ENCODE results near the gene NDUFB7.
A peak's percentile ranks its signal among the peaks of the same experiment; 100 is the strongest.
"Not testable (repeated sequence)": the region's sequence is repeated elsewhere in the genome, so short reads cannot be mapped to it uniquely, and the experiment has no call there.

Gene NDUFB7

GRCh38 chr19:14582894-14583340 lies 11.1 kb upstream of the NDUFB7 start, which contains the start of gene CLEC17A:
CLEC17A (plus strand) TSS chr19:14583084; CDS start chr19:14583161, 77 bp downstream.
- no peak for DNase-seq
- TF ChIP-seq POLR2A (IDR thresholded peaks at IDR 0.05; ENCODE audit: low read length): no peak
- TF ChIP-seq GATA1 (IDR thresholded peaks at IDR 0.05; ENCODE audit: low read depth, low read length): no peak

- DNase-seq: peak in 1 of 2 experiments; percentile 51
- TF ChIP-seq GATA1 (IDR thresholded peaks at IDR 0.05; ENCODE audit: low read depth, low read length): no peak
- no peak for TF ChIP-seq POLR2A (IDR thresholded peaks at IDR 0.05; ENCODE audit: low read length)
These were observed 8.9 kb upstream of the NDUFB7 start for GRCh38 chr19:14580623-14581237.

GRCh38 chr19:14577885-14578427 lies 6.1 kb upstream of the NDUFB7 start:
- TF ChIP-seq GATA1 (IDR thresholded peaks at IDR 0.05; ENCODE audit: low read depth, low read length) (no peak), POLR2A (IDR thresholded peaks at IDR 0.05; ENCODE audit: low read length) (no peak)

GRCh38 chr19:14577264-14577663 lies 5.4 kb upstream of the NDUFB7 start:
- no peak for DNase-seq
- TF ChIP-seq POLR2A (IDR thresholded peaks at IDR 0.05; ENCODE audit: low read length) (no peak), GATA1 (IDR thresholded peaks at IDR 0.05; ENCODE audit: low read depth, low read length) (no peak)

More at GRCh38 chr19:14577885-14578427, 6.1 kb upstream of the NDUFB7 start:
- DNase-seq: no peak

- DNase-seq: no peak
- TF ChIP-seq GATA1 (IDR thresholded peaks at IDR 0.05; ENCODE audit: low read depth, low read length) (no peak), POLR2A (IDR thresholded peaks at IDR 0.05; ENCODE audit: low read length) (no peak)
These were observed 4.5 kb upstream of the NDUFB7 start for GRCh38 chr19:14576363-14576762.

GRCh38 chr19:14575428-14575980 lies 3.6 kb upstream of the NDUFB7 start:
- TF ChIP-seq POLR2A (IDR thresholded peaks at IDR 0.05; ENCODE audit: low read length) (no peak), GATA1 (IDR thresholded peaks at IDR 0.05; ENCODE audit: low read depth, low read length) (no peak)
- no peak for DNase-seq

- no peak for DNase-seq
- TF ChIP-seq POLR2A (IDR thresholded peaks at IDR 0.05; ENCODE audit: low read length) (no peak), GATA1 (IDR thresholded peaks at IDR 0.05; ENCODE audit: low read depth, low read length) (no peak)
These were observed 870 bp downstream of the NDUFB7 start for GRCh38 chr19:14570864-14571527.

GRCh38 chr19:14567079-14567478 lies 4.8 kb downstream of the NDUFB7 start:
- DNase-seq: no peak
- TF ChIP-seq GATA1 (IDR thresholded peaks at IDR 0.05; ENCODE audit: low read depth, low read length): no peak
- TF ChIP-seq POLR2A (IDR thresholded peaks at IDR 0.05; ENCODE audit: low read length): no peak

- no peak for DNase-seq
These were observed 5.2 kb downstream of the NDUFB7 start for GRCh38 chr19:14566712-14567077.

GRCh38 chr19:14565765-14566711 lies 5.8 kb downstream of the NDUFB7 start:
- DNase-seq: no peak

More at GRCh38 chr19:14566712-14567077, 5.2 kb downstream of the NDUFB7 start:
- TF ChIP-seq POLR2A (IDR thresholded peaks at IDR 0.05; ENCODE audit: low read length) (no peak), GATA1 (IDR thresholded peaks at IDR 0.05; ENCODE audit: low read depth, low read length) (no peak)

GRCh38 chr19:14565298-14565679 lies 6.6 kb downstream of the NDUFB7 start:
- TF ChIP-seq POLR2A (IDR thresholded peaks at IDR 0.05; ENCODE audit: low read length) (no peak), GATA1 (IDR thresholded peaks at IDR 0.05; ENCODE audit: low read depth, low read length) (no peak)
- DNase-seq: no peak

More at GRCh38 chr19:14565765-14566711, 5.8 kb downstream of the NDUFB7 start:
- TF ChIP-seq GATA1 (IDR thresholded peaks at IDR 0.05; ENCODE audit: low read depth, low read length) (no peak), POLR2A (IDR thresholded peaks at IDR 0.05; ENCODE audit: low read length) (no peak)

GRCh38 chr19:14564652-14565297 lies 7.1 kb downstream of the NDUFB7 start:
- not testable (repeated sequence) for DNase-seq
